Measurements from ENCODE around the gene TTC7B.

The TTC7B gene

DNA sequence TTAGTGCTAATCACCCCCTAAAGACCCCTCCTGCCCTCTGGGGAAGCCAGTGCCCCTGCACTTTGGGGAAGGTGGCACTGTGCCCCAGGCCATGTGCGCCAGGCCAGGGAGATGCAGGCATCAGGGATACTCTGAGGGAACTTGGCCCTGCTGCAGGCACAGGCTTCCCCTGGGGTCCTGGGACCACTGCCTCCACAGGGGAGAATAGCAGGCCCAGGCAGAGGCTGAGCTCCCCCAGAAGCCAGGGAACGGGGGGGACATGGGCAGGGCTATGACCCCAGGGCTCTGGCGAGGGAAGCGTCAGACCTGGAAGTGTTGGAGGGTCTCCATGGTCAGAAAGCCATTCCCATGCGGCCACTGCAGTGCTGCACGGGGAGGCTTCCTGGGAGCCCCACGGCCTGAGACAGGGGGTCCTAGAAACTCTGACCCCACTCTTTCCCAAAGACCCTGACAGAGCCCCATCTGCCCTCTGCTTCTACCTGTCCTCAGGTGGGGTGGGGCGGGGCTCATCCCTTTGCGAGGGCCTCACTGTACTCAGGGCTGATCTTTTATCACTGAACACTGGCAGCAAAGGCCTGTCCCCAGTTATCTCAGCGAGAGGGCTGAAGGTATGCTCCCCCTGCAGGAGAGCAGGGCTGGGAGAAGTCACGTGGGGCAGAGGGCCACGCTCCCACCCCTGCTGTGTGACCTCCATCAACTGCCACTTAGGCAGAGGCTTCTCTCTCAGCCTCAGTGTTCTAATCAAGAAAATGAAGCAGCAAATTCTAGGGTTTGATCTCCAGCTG lies 259.4 kb downstream of the TTC7B start:
- Histone ChIP-seq H3K4me1 (ENCODE audit: insufficient read depth, low read length) (peaks cover 43% of the 10 kb centered on the region), H3K4me3 (ENCODE audit: low read depth in 1 of 2, low read length in 2 of 2) (peak overlapping the region in 1 of 2 donors; percentile 9), H3K27ac (ENCODE audit: low read depth, low read length) (peak overlapping the region; percentile 69), H3K27me3 (ENCODE audit: control insufficient read depth in 1 of 2, insufficient read depth in 2 of 2, low read length in 2 of 2) (no peaks in the 10 kb centered on the region), H3K9me3 (ENCODE audit: low read length) (no peaks in the 10 kb centered on the region), H3K9ac (ENCODE audit: low read length) (peak overlapping the region; percentile 21), H3K36me3 (ENCODE audit: insufficient read depth, low read length) (peaks cover 5% of the 10 kb centered on the region)

DNA sequence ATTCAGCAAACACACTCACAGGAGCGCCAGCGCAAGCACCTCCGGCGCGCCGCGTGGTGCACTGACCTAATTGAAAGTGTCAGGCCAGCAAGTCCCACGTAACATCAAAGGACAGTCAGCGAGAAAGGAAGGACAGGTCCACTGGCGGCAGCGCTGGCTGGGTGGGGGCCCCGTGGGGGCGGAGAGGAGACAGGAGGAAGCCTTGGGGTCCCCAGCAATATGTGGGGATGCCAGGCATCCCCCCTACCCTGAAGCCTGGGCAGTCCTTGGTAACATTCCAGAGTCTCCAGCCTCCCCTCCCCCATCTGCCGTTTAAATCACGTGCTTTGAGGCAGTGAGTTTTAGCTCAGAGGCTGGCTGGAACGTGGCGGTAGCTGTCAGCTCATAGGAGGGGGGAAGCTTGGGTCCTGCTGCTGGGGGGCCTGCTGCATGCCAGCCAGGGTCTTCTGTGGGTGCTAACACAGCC lies 260.2 kb downstream of the TTC7B start:
- peaks cover 5% of the 10 kb centered on the region for H3K36me3 ChIP-seq (ENCODE audit: insufficient read depth, low read length)
- no peaks in the 10 kb centered on the region for H3K9me3 ChIP-seq (ENCODE audit: low read length)
- peak overlapping the region; percentile 83 for H3K27ac ChIP-seq (ENCODE audit: low read depth, low read length)
- H3K27me3 ChIP-seq (ENCODE audit: control insufficient read depth in 1 of 2, insufficient read depth in 2 of 2, low read length in 2 of 2), result no peaks in the 10 kb centered on the region
- peak overlapping the region; percentile 21 for H3K9ac ChIP-seq (ENCODE audit: low read length)
- peak overlapping the region; percentile 14 to 42 for H3K4me3 ChIP-seq (ENCODE audit: low read depth in 1 of 2, low read length in 2 of 2)
- H3K4me1 ChIP-seq (ENCODE audit: insufficient read depth, low read length), result peaks cover 52% of the 10 kb centered on the region

DNA sequence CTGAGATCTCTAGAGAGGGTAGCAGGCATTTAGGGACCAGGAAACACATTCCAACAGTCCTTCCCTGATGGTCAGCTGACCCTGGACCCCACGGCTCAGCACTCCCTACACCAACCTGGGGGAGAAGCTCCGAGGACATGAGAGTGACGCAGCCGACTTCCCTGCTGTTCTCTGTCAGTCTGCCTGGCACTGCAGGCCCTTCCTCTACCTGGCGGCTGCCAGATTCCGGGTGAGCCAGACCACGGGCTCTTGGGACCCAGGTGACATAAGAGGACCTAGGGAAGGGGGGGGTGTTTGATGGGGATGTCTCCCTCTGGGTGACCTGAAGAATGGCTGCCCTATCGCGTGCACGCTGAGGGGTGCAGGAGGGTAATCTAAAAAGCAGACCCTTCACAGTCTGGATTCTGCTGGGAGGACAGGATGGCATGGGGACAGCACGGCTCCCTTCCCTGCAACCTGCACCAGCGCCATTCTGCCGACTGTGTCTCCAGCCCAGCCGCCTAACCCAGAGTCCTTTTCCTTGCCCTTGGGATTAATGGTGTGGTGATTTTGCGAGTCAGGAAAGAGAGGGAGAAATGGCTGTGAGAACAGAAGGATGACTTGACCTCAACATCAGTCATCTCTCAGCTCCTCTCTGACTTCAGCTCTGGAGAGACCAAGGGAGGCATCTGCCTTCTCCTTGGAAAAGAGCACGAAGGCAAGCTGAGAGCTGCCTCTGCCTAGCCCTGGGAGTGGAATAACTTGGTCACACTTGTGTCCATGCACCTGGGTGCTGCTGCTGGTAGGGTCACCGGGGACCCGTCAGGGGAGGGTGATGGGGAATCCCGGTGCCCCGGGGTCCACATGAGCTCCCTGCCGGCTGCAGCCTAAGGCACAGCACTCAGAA lies 260.9 kb downstream of the TTC7B start:
- H3K9ac ChIP-seq (ENCODE audit: low read length), result peak overlapping the region; percentile 17
- no peaks in the 10 kb centered on the region for H3K27me3 ChIP-seq (ENCODE audit: control insufficient read depth in 1 of 2, insufficient read depth in 2 of 2, low read length in 2 of 2)
- H3K27ac ChIP-seq (ENCODE audit: low read depth, low read length), result peak overlapping the region; percentile 83
- H3K4me1 ChIP-seq (ENCODE audit: insufficient read depth, low read length), result peaks cover 58% of the 10 kb centered on the region
- no peaks in the 10 kb centered on the region for H3K9me3 ChIP-seq (ENCODE audit: low read length)
- peaks cover 5% of the 10 kb centered on the region for H3K36me3 ChIP-seq (ENCODE audit: insufficient read depth, low read length)
- peak overlapping the region; percentile 14 to 42 for H3K4me3 ChIP-seq (ENCODE audit: low read depth in 1 of 2, low read length in 2 of 2)

DNA sequence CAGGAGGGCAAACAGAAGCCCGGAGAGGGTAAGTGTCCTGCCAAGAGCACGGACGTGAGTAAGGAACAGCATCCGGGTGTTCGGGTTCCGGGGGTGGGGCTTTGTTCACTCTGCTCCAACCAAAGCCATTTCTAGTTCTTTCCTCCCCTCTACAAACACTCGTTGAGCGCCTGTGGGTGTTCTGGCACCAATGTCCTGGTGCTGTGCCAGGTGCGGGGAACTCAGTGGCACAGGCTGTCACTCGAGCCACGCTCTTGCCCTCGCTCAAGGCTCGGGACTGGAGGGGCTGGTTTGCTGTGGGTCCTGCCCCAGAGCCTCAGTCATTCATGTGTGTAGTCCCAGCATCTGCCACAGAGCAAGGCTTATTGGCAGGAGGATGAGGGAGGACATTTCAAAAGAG lies 261.9 kb downstream of the TTC7B start:
- peak overlapping the region; percentile 36 for H3K9ac ChIP-seq (ENCODE audit: low read length)
- H3K9me3 ChIP-seq (ENCODE audit: low read length), result no peaks in the 10 kb centered on the region
- H3K4me1 ChIP-seq (ENCODE audit: insufficient read depth, low read length), result peaks cover 69% of the 10 kb centered on the region
- H3K36me3 ChIP-seq (ENCODE audit: insufficient read depth, low read length), result no peaks in the 10 kb centered on the region
- no peaks in the 10 kb centered on the region for H3K27me3 ChIP-seq (ENCODE audit: control insufficient read depth in 1 of 2, insufficient read depth in 2 of 2, low read length in 2 of 2)
- peak overlapping the region; percentile 83 for H3K27ac ChIP-seq (ENCODE audit: low read depth, low read length)
- no peak overlapping the region for H3K4me3 ChIP-seq (ENCODE audit: low read depth in 1 of 2, low read length in 2 of 2)

- Histone ChIP-seq H3K9me3 (ENCODE audit: low read length) (no peaks in the 10 kb centered on the region), H3K4me1 (ENCODE audit: insufficient read depth, low read length) (peaks cover 73% of the 10 kb centered on the region), H3K9ac (ENCODE audit: low read length) (peak overlapping the region; percentile 36), H3K36me3 (ENCODE audit: insufficient read depth, low read length) (no peaks in the 10 kb centered on the region), H3K27ac (ENCODE audit: low read depth, low read length) (peak overlapping the region; percentile 83), H3K27me3 (ENCODE audit: control insufficient read depth in 1 of 2, insufficient read depth in 2 of 2, low read length in 2 of 2) (no peaks in the 10 kb centered on the region), H3K4me3 (ENCODE audit: low read depth in 1 of 2, low read length in 2 of 2) (no peak overlapping the region)
Measured at GRCh38 chr14:90553921-90554336, 262.3 kb downstream of the TTC7B start.

GRCh38 chr14:90553298-90553920 lies 262.8 kb downstream of the TTC7B start:
- Histone ChIP-seq H3K36me3 (ENCODE audit: insufficient read depth, low read length) (no peaks in the 10 kb centered on the region), H3K9ac (ENCODE audit: low read length) (peak overlapping the region; percentile 36), H3K4me1 (ENCODE audit: insufficient read depth, low read length) (peaks cover 76% of the 10 kb centered on the region), H3K27me3 (ENCODE audit: control insufficient read depth in 1 of 2, insufficient read depth in 2 of 2, low read length in 2 of 2) (no peaks in the 10 kb centered on the region), H3K27ac (ENCODE audit: low read depth, low read length) (peak overlapping the region; percentile 83), H3K4me3 (ENCODE audit: low read depth in 1 of 2, low read length in 2 of 2) (no peak overlapping the region), H3K9me3 (ENCODE audit: low read length) (no peaks in the 10 kb centered on the region)

DNA sequence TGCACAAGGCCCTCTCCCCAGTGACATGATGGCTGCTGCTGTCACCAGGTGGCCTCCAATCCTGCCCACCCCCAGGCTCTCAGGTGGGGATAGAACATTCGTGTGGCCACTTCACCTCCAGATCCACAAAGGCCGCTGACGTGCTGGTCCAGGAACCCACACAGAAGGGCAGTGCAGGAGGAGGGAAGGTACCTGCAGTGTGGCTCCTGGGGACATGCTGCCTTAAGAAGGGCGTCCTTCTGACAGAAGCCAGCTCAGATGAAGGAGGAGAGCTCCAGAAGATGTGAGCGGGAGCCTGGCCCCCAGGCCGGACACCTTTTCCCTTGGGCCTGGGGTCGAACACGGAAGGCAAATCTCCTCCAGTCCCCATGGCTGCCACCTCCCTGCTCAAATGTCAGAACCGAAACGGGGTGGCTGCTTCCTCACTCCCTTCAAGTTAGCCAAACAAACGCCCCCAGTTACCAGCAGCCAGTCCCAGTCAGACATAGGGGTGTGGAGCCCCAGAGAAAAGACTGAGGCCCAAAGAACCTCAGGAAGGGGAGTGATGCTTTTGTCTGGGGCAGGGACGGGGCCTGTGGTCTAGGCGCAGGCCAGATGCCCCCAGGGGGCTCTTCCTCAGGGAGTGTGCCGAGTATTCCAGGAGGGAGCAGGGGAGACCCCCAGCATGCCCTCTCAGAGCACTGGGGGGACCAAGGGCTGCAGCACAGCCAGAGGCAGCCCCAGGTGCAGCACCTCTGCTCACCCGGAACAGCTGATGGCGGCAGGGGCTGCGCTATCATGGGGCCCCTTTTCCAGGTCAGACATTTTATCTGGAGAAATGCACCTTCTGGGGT lies 263.5 kb downstream of the TTC7B start:
- H3K36me3 ChIP-seq (ENCODE audit: insufficient read depth, low read length), result no peaks in the 10 kb centered on the region
- H3K27me3 ChIP-seq (ENCODE audit: control insufficient read depth in 1 of 2, insufficient read depth in 2 of 2, low read length in 2 of 2), result no peaks in the 10 kb centered on the region
- no peak overlapping the region for H3K4me3 ChIP-seq (ENCODE audit: low read depth in 1 of 2, low read length in 2 of 2)
- H3K27ac ChIP-seq (ENCODE audit: low read depth, low read length), result peak overlapping the region; percentile 83
- no peaks in the 10 kb centered on the region for H3K9me3 ChIP-seq (ENCODE audit: low read length)
- H3K4me1 ChIP-seq (ENCODE audit: insufficient read depth, low read length), result peaks cover 83% of the 10 kb centered on the region
- H3K9ac ChIP-seq (ENCODE audit: low read length), result no peak overlapping the region

- Histone ChIP-seq H3K4me3 (ENCODE audit: low read depth in 1 of 2, low read length in 2 of 2) (no peak overlapping the region), H3K9me3 (ENCODE audit: low read length) (no peaks in the 10 kb centered on the region), H3K36me3 (ENCODE audit: insufficient read depth, low read length) (no peaks in the 10 kb centered on the region), H3K27ac (ENCODE audit: low read depth, low read length) (peak overlapping the region; percentile 83), H3K9ac (ENCODE audit: low read length) (no peak overlapping the region), H3K4me1 (ENCODE audit: insufficient read depth, low read length) (peaks cover 90% of the 10 kb centered on the region), H3K27me3 (ENCODE audit: control insufficient read depth in 1 of 2, insufficient read depth in 2 of 2, low read length in 2 of 2) (no peaks in the 10 kb centered on the region)
Measured at GRCh38 chr14:90551733-90552464, 264.3 kb downstream of the TTC7B start.

GRCh38 chr14:90551070-90551704 lies 265.0 kb downstream of the TTC7B start:
- H3K27ac ChIP-seq (ENCODE audit: low read depth, low read length), result peak overlapping the region; percentile 83
- H3K9ac ChIP-seq (ENCODE audit: low read length), result peak overlapping the region; percentile 16
- H3K4me3 ChIP-seq (ENCODE audit: low read depth in 1 of 2, low read length in 2 of 2), result no peak overlapping the region
- H3K36me3 ChIP-seq (ENCODE audit: insufficient read depth, low read length), result no peaks in the 10 kb centered on the region
- no peaks in the 10 kb centered on the region for H3K9me3 ChIP-seq (ENCODE audit: low read length)
- peaks cover 90% of the 10 kb centered on the region for H3K4me1 ChIP-seq (ENCODE audit: insufficient read depth, low read length)
- H3K27me3 ChIP-seq (ENCODE audit: control insufficient read depth in 1 of 2, insufficient read depth in 2 of 2, low read length in 2 of 2), result no peaks in the 10 kb centered on the region

All from muscle layer of colon (tissue), 2 donors.